ENCODE data around the gene FAM25G.

DNA sequence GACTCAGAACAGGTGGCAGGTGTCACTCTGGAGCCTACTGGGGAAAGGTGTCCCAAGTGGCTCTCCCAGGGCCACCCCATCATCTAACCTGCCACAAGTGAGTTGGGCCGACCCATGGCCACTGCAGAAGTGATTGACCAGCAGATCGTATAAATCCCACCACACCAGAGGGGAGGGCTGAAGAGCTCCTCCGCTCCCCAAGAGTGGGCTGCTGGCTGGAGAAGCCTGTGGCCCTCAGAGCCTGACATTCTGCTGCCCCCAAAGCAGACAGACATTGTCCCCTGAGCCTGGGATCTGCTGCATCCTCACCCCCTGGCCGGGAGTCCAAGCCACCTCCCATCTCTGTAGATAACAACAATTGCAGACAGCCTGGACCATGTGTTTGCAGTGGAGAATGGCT, 44.3 kb downstream of the FAM25G start:
- TF ChIP-seq, protein P1, sequence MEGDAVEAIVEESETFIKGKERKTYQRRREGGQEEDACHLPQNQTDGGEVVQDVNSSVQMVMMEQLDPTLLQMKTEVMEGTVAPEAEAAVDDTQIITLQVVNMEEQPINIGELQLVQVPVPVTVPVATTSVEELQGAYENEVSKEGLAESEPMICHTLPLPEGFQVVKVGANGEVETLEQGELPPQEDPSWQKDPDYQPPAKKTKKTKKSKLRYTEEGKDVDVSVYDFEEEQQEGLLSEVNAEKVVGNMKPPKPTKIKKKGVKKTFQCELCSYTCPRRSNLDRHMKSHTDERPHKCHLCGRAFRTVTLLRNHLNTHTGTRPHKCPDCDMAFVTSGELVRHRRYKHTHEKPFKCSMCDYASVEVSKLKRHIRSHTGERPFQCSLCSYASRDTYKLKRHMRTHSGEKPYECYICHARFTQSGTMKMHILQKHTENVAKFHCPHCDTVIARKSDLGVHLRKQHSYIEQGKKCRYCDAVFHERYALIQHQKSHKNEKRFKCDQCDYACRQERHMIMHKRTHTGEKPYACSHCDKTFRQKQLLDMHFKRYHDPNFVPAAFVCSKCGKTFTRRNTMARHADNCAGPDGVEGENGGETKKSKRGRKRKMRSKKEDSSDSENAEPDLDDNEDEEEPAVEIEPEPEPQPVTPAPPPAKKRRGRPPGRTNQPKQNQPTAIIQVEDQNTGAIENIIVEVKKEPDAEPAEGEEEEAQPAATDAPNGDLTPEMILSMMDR (IDR thresholded peaks at IDR 0.05): no peak
- no peak for TF ChIP-seq POLR2A (IDR thresholded peaks at IDR 0.05)
- TF ChIP-seq POLR2AphosphoS5 (IDR thresholded peaks at IDR 0.05): no peak

Data from prostate gland (tissue), 2 donors.